Measurements from ENCODE around the gene MACROD2.

MACROD2 gene

DNA sequence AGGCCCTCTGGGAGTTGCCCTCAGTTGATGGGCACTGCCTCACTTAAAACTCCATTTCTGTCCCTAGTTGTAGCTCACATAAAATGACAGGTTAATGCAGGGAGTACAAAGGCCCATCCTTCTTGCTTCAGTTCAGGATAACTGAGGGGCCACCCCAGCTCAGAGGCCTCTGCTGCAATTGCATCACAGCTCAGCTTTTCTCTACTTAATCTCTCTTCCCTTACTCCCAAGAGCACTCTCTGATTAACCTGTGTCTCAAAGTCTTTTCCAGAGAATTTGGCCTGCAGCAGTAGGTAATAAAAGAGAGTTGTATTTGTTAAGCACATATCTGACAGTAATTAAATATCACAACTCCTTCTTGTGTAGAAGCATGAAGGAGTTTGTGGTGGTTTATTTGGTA lies 383.0 kb downstream of the MACROD2 start:
- Histone ChIP-seq H3K9ac (no peak overlapping the region), H3K4me1 (no peaks in the 10 kb centered on the region), H3K27ac (no peak overlapping the region), H2AFZ (no peak overlapping the region), H3K9me3 (ENCODE audit: control insufficient read depth, low read length) (no peaks in the 10 kb centered on the region), H3K79me2 (no peaks in the 10 kb centered on the region), H3K36me3 (ENCODE audit: control insufficient read depth, insufficient read depth, low read length) (no peaks in the 10 kb centered on the region), H3K4me3 (ENCODE audit: low read depth, low read length) (no peak overlapping the region), H3K27me3 (ENCODE audit: control insufficient read depth, insufficient read depth, low read length) (no peaks in the 10 kb centered on the region), H3K4me2 (ENCODE audit: low read length) (no peak overlapping the region)
- TF ChIP-seq, protein P1, sequence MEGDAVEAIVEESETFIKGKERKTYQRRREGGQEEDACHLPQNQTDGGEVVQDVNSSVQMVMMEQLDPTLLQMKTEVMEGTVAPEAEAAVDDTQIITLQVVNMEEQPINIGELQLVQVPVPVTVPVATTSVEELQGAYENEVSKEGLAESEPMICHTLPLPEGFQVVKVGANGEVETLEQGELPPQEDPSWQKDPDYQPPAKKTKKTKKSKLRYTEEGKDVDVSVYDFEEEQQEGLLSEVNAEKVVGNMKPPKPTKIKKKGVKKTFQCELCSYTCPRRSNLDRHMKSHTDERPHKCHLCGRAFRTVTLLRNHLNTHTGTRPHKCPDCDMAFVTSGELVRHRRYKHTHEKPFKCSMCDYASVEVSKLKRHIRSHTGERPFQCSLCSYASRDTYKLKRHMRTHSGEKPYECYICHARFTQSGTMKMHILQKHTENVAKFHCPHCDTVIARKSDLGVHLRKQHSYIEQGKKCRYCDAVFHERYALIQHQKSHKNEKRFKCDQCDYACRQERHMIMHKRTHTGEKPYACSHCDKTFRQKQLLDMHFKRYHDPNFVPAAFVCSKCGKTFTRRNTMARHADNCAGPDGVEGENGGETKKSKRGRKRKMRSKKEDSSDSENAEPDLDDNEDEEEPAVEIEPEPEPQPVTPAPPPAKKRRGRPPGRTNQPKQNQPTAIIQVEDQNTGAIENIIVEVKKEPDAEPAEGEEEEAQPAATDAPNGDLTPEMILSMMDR (IDR thresholded peaks at IDR 0.05), result no peak

DNA sequence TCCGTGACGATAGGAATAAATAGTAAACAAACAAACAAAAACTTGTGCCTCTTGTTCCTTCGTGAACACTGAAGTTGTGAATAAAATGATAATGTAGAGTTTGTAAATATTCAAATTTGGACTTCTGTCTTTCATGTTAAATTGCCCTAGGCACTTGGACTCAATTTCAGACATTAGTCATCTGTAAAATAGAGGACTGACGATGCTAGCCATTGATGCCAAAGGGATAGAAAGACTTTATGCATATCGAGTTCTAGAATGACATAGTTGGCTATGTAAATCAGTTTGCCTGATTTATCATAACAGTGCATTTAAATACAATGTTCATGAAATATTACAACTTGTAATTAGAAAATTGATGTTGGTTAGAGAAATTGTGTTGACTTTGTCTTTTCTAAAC lies 388.0 kb downstream of the MACROD2 start:
- TF ChIP-seq, protein P1 (IDR thresholded peaks at IDR 0.05), result no peak
- Histone ChIP-seq H3K79me2 (no peaks in the 10 kb centered on the region), H3K4me2 (ENCODE audit: low read length) (no peak overlapping the region), H2AFZ (no peak overlapping the region), H3K9me3 (ENCODE audit: control insufficient read depth, low read length) (peaks cover 2% of the 10 kb centered on the region), H3K36me3 (ENCODE audit: control insufficient read depth, insufficient read depth, low read length) (no peaks in the 10 kb centered on the region), H3K27me3 (ENCODE audit: control insufficient read depth, insufficient read depth, low read length) (no peaks in the 10 kb centered on the region), H3K27ac (no peak overlapping the region), H3K4me1 (no peaks in the 10 kb centered on the region), H3K4me3 (ENCODE audit: low read depth, low read length) (no peak overlapping the region), H3K9ac (no peak overlapping the region)

DNA sequence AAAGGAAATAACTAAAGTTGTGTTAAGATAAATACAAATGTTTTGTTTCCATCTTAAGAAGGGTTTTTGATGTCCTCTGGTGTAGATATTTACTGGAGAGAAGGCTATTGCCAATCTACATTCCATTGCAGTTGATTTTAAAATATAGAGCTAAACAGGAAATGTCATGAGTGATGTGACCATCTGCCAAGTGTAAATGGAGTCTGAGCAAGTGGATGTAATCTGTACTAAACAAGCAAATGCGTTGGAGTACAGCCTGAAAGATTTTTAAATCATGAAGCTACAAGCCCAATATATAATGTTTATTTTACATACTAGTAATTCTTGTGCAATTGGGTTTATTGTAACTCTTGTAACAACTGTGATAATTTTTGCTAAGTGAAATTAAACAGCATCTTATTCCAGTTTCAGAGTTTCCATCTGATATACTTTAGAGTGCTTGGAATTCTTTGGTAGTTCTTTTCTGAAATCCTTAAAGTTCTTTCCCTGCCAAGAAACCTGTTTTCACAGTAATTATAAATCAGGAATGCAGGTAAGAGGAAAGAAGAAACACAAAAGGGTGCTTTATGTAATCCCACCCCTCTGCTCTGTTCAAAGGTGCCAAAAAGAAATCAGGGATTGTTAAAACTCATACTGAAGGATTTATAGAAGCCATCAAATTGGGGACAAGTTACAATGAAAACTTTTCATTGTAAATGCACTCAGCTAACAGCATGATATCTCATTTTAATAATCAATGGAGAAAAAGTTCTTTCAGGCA lies 389.3 kb downstream of the MACROD2 start:
- Histone ChIP-seq H3K9me3 (ENCODE audit: control insufficient read depth, low read length) (peaks cover 2% of the 10 kb centered on the region), H3K36me3 (ENCODE audit: control insufficient read depth, insufficient read depth, low read length) (no peaks in the 10 kb centered on the region), H3K4me3 (ENCODE audit: low read depth, low read length) (no peak overlapping the region), H3K27ac (no peak overlapping the region), H3K9ac (no peak overlapping the region), H3K4me2 (ENCODE audit: low read length) (no peak overlapping the region), H3K27me3 (ENCODE audit: control insufficient read depth, insufficient read depth, low read length) (no peaks in the 10 kb centered on the region), H3K4me1 (no peaks in the 10 kb centered on the region), H2AFZ (no peak overlapping the region), H3K79me2 (no peaks in the 10 kb centered on the region)
- TF ChIP-seq, protein P1 (IDR thresholded peaks at IDR 0.05), result no peak

DNA sequence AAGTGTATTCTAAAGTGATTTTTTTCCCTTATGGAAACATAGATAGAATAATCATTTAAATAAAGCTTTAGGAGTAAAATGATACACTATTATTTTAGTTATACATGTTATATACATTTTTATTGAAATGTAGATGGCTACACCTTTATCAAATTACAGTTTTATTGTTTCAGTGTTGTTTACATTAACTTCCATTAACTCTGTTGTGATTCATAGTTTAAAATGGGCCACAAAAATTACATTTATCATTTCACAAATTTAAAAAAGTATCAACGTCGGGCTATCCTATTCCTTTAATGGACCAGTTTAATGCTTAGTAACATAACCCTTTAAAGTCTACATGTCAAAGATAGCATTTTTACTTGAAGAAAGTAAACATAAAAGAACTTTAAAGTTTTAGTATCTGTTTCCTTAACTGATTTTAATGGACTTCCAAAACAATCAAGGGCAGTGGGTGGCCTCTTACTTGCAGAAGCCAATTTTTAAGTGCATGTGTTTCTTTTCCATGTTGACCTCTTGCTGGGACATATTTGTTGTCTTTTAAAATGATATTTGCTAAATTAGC lies 389.9 kb downstream of the MACROD2 start:
- no peak overlapping the region for H3K4me2 ChIP-seq (ENCODE audit: low read length)
- H3K36me3 ChIP-seq (ENCODE audit: control insufficient read depth, insufficient read depth, low read length), result no peaks in the 10 kb centered on the region
- H3K9ac ChIP-seq, result no peak overlapping the region
- peaks cover 2% of the 10 kb centered on the region for H3K9me3 ChIP-seq (ENCODE audit: control insufficient read depth, low read length)
- H3K4me1 ChIP-seq, result no peaks in the 10 kb centered on the region
- no peak overlapping the region for H3K4me3 ChIP-seq (ENCODE audit: low read depth, low read length)
- H3K27me3 ChIP-seq (ENCODE audit: control insufficient read depth, insufficient read depth, low read length), result no peaks in the 10 kb centered on the region
- H2AFZ ChIP-seq, result no peak overlapping the region
- TF ChIP-seq, protein P1 (IDR thresholded peaks at IDR 0.05), result no peak
- no peak overlapping the region for H3K27ac ChIP-seq
- H3K79me2 ChIP-seq, result no peaks in the 10 kb centered on the region

DNA sequence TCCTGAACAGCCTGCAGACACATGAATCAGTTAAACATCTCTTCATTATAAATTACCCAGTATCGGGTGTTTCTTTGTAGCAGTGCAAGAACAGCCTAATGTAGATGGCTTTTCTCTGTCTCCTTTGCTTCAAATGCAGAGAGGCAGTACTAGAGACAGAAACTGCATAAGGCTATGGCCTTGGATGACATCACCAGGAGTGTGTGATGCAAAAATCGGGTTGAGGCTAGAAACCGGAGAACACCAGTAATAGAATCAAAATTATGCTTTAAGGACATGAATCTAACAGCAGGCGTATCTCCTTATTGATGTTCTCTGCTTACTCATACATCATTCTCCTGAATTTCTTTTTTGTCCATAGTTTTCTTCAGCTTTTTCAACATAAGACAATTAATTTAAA lies 391.4 kb downstream of the MACROD2 start:
- Histone ChIP-seq H3K27ac (no peak overlapping the region), H3K9me3 (ENCODE audit: control insufficient read depth, low read length) (peaks cover 2% of the 10 kb centered on the region), H3K9ac (no peak overlapping the region), H2AFZ (no peak overlapping the region), H3K4me2 (ENCODE audit: low read length) (no peak overlapping the region), H3K36me3 (ENCODE audit: control insufficient read depth, insufficient read depth, low read length) (no peaks in the 10 kb centered on the region), H3K4me3 (ENCODE audit: low read depth, low read length) (no peak overlapping the region), H3K27me3 (ENCODE audit: control insufficient read depth, insufficient read depth, low read length) (no peaks in the 10 kb centered on the region), H3K4me1 (no peaks in the 10 kb centered on the region), H3K79me2 (no peaks in the 10 kb centered on the region)
- TF ChIP-seq, protein P1 (IDR thresholded peaks at IDR 0.05), result no peak

Data from parathyroid adenoma (tissue), 2 donors.